ENCODE data around the gene ARMC12.
A peak's percentile ranks its signal among the peaks of the same experiment; 100 is the strongest.
"Not testable (repeated sequence)": the region's sequence is repeated elsewhere in the genome, so short reads cannot be mapped to it uniquely, and the experiment has no call there.

ARMC12 gene

GRCh38 chr6:35736982-35737412 is at the start of gene ARMC12:
Gene ARMC12 (plus strand): TSS chr6:35737032. CDS start chr6:35737109, 77 bp downstream.
- no peak for DNase-seq (ENCODE audit: low read depth in 2 of 2)

GRCh38 chr6:35687658-35688604 is 48.9 kb upstream of the ARMC12 start:
- DNase-seq (ENCODE audit: low read depth in 2 of 2): peak in 1 of 2 experiments; percentile 43

- peak; percentile 81 to 89 for DNase-seq (ENCODE audit: low read depth in 2 of 2)
Observed at GRCh38 chr6:35688605-35689322, 48.1 kb upstream of the ARMC12 start, which contains the start of gene FKBP5. Gene FKBP5 (minus strand): TSS chr6:35688915. CDS start chr6:35642824, 46,091 bp downstream.

GRCh38 chr6:35690006-35690405 is 46.8 kb upstream of the ARMC12 start:
- DNase-seq (ENCODE audit: low read depth in 2 of 2): not testable (repeated sequence)

GRCh38 chr6:35690484-35690883 is 46.3 kb upstream of the ARMC12 start:
- no peak for DNase-seq (ENCODE audit: low read depth in 2 of 2)

- DNase-seq (ENCODE audit: low read depth in 2 of 2): no peak
Observed at GRCh38 chr6:35691027-35691824, 45.6 kb upstream of the ARMC12 start.

- no peak for DNase-seq (ENCODE audit: low read depth in 2 of 2)
Observed at GRCh38 chr6:35694462-35694861, 42.4 kb upstream of the ARMC12 start.

GRCh38 chr6:35698430-35698829 is 38.4 kb upstream of the ARMC12 start:
- not testable (repeated sequence) for DNase-seq (ENCODE audit: low read depth in 2 of 2)

GRCh38 chr6:35698858-35699257 is 38.0 kb upstream of the ARMC12 start:
- no peak for DNase-seq (ENCODE audit: low read depth in 2 of 2)

GRCh38 chr6:35703554-35703953 is 33.3 kb upstream of the ARMC12 start:
- no peak for DNase-seq (ENCODE audit: low read depth in 2 of 2)

GRCh38 chr6:35706468-35706867 is 30.4 kb upstream of the ARMC12 start:
- DNase-seq (ENCODE audit: low read depth in 2 of 2): no peak

- no peak for DNase-seq (ENCODE audit: low read depth in 2 of 2)
Observed at GRCh38 chr6:35707714-35708407, 29.0 kb upstream of the ARMC12 start.

- no peak for DNase-seq (ENCODE audit: low read depth in 2 of 2)
Observed at GRCh38 chr6:35708585-35708984, 28.2 kb upstream of the ARMC12 start.

- DNase-seq (ENCODE audit: low read depth in 2 of 2): no peak
Observed at GRCh38 chr6:35710241-35710847, 26.5 kb upstream of the ARMC12 start.

GRCh38 chr6:35711731-35712130 is 25.1 kb upstream of the ARMC12 start:
- DNase-seq (ENCODE audit: low read depth in 2 of 2): no peak

GRCh38 chr6:35713006-35713767 is 23.6 kb upstream of the ARMC12 start:
- DNase-seq (ENCODE audit: low read depth in 2 of 2): no peak

- DNase-seq (ENCODE audit: low read depth in 2 of 2): no peak
Observed at GRCh38 chr6:35716798-35717197, 20.0 kb upstream of the ARMC12 start.

GRCh38 chr6:35717449-35718374 is 19.1 kb upstream of the ARMC12 start:
- DNase-seq (ENCODE audit: low read depth in 2 of 2): no peak

GRCh38 chr6:35718375-35718736 is 18.5 kb upstream of the ARMC12 start:
- DNase-seq (ENCODE audit: low read depth in 2 of 2): no peak

Measured in stimulated activated CD4-positive, alpha-beta T cell treated with anti-CD3 and anti-CD28 coated beads, Interleukin-12 subunit alpha, Interleukin-12 subunit beta, amount 100 ng/mL, for 24 hours (primary cell).